HG02970 (cell line): ENCODE measurements around the gene FILIP1L.

Experiments used
- ATAC-seq: cut with Tn5 transposase; IDR thresholded peaks from one replicate; pipeline ENCODE4 v1.9.1; 2021; ENCODE audit warnings: mild to moderate bottlenecking, moderate library complexity, moderate number of reproducible peaks; ENCODE audit not compliant: unreplicated experiment, low FRiP score

The FILIP1L gene

GRCh38 chr3:99833617-99834205 is 280.6 kb downstream of the FILIP1L start:
- no peak for ATAC-seq

DNA sequence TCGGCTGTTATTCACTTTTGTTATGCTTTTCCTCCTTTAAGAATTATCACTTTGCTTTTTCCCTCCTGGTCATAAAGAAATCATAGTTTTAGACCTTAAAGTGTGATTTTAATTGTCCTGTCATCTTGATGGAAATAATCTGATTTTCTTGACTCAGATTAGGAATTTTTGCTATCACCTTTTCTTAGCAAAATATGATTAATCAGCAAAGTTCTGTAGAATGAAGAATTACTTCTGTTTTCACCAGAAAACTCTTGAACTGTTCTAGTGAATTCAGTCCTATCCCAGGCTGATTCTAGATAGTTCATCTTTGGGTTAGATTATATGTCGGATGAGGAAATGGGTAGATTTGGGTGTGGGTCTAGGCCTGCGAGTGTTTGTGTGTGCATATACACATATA is 284.5 kb downstream of the FILIP1L start:
- ATAC-seq = no peak

DNA sequence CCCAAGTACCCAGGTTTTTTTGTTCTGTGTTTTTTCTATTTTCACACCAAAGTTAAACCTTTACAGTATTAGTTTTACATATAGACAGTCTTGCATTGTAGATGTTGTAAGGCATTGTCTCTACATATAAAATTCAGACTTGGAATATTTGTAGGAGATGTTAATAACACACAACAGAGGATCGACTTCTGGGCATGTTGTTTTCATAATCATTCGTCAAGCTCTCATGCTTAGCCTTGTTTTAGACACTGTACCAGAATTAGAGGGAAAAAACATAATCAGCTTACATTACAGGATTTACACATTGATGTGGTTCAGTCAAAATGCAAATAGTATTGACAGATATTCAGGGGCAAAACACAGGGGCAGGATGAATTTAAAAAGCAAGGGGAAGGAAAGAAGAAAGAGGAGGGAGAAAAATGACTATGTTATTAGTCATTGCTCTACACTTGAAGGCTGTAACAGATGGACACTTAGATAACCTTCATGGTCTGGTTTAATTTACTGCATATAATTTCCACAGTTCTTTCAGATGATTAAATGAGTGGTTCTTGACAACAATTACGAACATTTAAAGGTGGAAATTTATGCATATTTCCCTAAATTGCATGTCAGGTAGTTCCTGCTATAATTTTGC is 289.2 kb downstream of the FILIP1L start:
- no peak for ATAC-seq

GRCh38 chr3:99823723-99824711 is 290.3 kb downstream of the FILIP1L start:
- ATAC-seq = no peak

DNA sequence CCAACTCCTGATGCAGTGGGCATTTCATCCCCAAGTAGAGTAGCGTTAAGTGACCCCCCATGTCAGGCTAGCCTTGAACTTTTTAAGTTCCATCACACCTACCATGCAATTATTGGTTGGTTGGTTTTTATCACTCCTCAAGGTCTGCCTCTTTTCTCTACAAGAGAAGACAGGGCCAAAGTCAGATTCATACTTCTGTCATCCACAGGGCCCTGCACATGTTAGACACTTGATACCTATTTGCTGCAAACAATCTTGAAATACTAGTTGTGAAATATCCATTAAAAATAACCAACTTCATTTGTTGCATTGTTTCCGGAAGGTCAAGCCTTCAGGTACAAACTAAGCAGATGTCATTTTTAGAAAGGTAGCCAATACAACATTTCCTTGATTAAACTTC is 295.5 kb downstream of the FILIP1L start:
- no peak for ATAC-seq

GRCh38 chr3:99817437-99818240 is 296.7 kb downstream of the FILIP1L start, which contains the start of gene CMSS1:
Gene CMSS1, plus strand, starts transcription at chr3:99817862.
- peak; percentile 96 for ATAC-seq

DNA sequence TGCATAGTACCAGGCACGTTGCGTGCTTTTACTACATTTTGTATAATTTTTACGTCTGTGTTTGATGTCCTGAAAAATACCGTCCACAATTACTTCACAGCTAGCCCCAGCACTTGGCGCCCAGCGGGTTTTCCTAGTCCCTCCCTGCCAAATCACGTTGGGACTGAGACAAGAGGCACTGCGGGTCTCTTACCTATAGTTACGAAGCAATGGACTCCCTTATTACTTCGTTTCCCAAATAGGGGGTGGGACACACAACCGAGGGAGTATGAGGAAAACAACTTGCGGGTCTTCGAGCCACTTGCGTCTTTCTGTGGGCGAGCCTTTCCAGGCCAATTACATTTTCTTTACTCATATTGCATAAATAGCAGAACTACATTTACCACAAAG is 297.3 kb downstream of the FILIP1L start:
- ATAC-seq = no peak

DNA sequence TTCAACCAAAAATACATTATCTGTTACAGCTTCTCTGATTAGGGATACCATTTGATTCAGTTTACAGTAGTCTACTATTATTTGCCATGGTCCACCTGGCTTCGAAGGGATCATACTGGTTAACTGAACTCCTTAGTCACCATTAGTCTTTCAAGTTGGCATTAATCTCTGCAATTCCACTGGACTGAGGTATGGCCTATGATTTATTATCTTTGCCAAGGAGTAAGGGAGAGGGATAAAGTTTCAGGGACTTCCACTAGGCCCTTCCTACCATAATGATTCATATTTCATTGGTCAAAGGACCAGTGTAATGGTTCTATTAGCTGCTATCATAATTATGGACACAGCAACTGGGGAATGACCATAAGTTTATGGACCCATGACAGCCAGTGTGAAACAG is 303.9 kb downstream of the FILIP1L start:
- ATAC-seq = no peak

- ATAC-seq = no peak
Measured at GRCh38 chr3:99809565-99809964, 304.7 kb downstream of the FILIP1L start.

DNA sequence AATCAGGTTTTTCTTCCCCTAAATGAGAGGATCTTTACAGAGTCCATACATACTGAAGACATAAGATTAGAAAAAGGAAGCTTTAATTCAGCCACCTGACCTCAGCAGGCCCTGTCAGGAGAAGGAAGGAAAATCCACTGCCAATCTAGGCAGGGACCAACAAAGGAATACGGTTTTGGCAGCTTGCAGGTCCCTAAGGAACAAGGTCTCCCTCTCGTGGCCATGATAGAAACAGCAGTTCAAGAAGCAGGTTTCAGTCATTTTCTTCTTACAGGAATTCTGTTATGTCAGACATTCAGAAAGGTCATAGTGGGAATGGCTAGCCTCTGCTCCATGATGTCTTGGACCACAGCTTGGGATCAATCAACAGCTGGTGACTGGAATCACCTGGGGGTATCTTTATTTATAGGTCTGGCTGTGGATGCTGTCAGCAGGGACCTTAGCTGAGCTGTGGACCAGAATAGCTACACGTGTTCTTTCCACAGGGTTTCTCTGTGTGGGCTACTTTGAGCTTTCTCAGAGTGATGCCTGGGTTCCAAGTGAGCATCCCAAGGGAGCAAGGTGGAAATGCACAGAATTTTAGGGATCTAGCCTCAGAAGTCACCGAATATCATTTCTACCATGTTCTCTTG is 306.0 kb downstream of the FILIP1L start:
- ATAC-seq = no peak

DNA sequence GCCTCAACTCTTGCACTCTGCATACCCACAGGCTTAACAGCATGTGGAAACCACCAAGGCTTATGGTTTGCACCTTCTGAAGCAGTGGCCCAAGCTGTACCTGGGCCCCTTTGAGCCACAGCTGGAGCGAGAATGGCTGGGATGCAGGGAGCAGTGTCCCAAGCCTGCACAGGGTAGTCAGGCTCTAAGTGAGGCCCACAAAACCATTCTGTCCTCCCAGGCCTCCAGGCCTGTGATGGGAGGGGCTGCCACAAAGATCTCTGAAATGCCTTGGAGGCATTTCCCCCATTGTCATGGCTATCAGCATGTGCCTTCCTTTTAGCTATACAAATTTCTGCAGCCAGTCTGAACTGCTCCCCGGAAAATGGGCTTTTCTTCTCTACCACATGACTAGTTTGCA is 309.1 kb downstream of the FILIP1L start:
- no peak for ATAC-seq

- ATAC-seq = no peak
Measured at GRCh38 chr3:99803297-99803696, 311.0 kb downstream of the FILIP1L start.

DNA sequence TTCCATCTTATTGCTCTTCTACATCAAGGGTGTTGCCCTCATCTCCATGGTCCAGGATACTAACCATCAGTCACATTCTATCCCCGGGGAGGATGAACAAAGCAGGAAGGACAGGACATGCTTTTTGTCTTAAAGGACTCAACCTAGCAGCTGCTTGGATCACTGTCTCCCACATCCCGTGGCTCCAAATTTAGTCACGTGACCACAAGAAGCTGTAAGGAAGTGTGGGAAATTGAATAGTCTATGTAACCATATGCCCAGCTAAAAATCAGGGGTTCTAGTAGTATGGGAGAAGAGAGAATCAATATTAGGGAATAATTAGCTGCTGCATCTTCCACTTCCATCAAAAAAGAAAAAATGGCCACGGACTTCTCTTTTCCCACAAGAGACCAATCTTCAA is 314.9 kb downstream of the FILIP1L start:
- ATAC-seq = no peak

DNA sequence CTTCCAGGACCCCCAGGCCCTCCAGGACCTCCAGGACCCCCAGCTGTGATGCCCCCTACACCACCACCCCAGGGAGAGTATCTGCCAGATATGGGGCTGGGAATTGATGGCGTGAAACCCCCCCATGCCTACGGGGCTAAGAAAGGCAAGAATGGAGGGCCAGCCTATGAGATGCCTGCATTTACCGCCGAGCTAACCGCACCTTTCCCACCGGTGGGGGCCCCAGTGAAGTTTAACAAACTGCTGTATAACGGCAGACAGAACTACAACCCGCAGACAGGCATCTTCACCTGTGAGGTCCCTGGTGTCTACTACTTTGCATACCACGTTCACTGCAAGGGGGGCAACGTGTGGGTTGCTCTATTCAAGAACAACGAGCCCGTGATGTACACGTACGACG is 318.7 kb downstream of the FILIP1L start:
- ATAC-seq = no peak

GRCh38 chr3:99794485-99794884 is 319.8 kb downstream of the FILIP1L start:
- ATAC-seq = no peak

GRCh38 chr3:99789011-99789721 is 325.1 kb downstream of the FILIP1L start:
- ATAC-seq = no peak
